Measurements from ENCODE around the gene NEDD9.

The NEDD9 gene

DNA sequence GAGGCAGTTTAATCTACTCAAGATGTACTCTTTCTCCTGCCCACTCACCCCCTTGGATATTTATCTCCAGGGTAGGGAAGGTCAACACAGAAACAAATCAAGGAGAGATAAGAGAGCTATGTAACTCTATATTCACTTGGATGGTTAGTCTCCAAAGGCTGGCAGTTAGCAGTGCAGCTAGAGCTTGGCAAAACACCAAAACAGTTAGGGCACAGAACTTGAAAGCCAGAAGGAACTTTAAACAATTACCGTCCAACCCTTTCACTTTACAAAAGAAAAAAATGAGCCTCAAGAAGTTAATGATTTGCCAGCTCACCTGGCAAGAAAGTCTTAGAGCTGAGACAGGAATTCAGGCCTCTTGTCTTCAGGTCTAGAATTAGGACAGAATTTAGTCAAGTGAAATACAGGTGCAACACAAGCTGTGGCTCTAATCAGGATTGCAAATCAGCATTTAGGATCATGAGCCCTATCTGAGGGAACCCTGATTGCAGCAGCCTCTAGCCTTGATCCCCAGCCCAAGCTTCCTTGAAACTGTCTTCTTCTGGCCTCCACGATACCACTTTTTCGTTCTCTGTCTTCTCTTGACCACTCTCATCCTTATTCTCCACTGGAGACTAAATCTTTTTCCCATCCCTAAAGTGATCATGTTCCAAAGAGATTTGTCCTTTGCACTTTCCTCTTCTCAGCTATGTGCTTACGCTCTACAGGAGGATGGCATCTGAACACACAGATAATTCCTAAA, 14.9 kb downstream of the NEDD9 start:
- Histone ChIP-seq H3K9ac (ENCODE audit: low read length) (no peak overlapping the region), H3K27me3 (ENCODE audit: control insufficient read depth, insufficient read depth, low read length) (no peaks in the 10 kb centered on the region), H3K4me3 (ENCODE audit: low read length) (peak overlapping the region; percentile 3), H3K36me3 (ENCODE audit: control insufficient read depth, insufficient read depth, low read length) (peaks cover 3% of the 10 kb centered on the region), H3K27ac (ENCODE audit: low read depth, low read length) (peak overlapping the region; percentile 18), H3K4me1 (ENCODE audit: control insufficient read depth, insufficient read depth, low read length) (peaks cover 28% of the 10 kb centered on the region)

- Histone ChIP-seq H3K36me3 (ENCODE audit: control insufficient read depth, insufficient read depth, low read length) (peaks cover 3% of the 10 kb centered on the region), H3K27me3 (ENCODE audit: control insufficient read depth, insufficient read depth, low read length) (no peaks in the 10 kb centered on the region), H3K27ac (ENCODE audit: low read depth, low read length) (peak overlapping the region; percentile 85), H3K4me1 (ENCODE audit: control insufficient read depth, insufficient read depth, low read length) (peaks cover 28% of the 10 kb centered on the region), H3K9ac (ENCODE audit: low read length) (no peak overlapping the region), H3K4me3 (ENCODE audit: low read length) (no peak overlapping the region)
These were observed 16.7 kb downstream of the NEDD9 start for GRCh38 chr6:11215773-11216172.

- H3K27ac ChIP-seq (ENCODE audit: low read depth, low read length) = peak overlapping the region; percentile 85
These were observed 17.6 kb downstream of the NEDD9 start for GRCh38 chr6:11214901-11215300.

DNA sequence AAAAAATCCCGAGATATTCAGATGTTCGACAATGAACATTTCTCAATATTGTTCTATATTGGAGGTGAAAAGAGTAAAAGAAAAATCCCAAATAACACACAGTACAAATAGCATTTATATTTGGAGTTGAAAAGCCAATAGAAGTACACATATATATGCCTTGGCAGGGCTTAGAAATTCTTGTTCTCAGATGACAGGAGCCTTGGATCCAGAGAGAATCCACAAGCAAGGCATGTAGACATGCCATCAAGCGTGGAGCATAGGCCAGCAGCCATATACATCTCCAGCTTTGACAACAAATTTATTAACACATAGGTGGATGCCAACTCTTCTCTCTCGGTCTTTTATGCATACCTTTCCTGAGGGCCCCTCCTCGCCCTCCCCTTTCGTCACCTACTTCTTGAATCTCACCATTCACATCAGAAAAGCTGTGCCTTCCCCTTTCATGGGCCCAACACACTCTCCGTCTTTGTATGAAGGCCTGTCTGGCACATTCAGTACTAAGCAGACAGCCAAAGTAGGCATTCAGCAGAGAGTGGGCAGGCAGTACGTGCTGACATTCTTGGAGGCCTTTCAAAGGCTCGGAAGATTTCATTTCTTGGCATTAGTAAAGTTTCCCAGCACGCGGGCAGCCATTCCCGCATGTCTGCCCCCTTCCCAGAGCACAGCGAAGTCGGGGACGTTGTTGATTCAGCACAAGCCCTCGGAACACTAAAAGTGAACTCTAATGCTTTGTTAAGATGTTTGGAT, 18.2 kb downstream of the NEDD9 start:
- Histone ChIP-seq H3K9ac (ENCODE audit: low read length) (no peak overlapping the region), H3K27ac (ENCODE audit: low read depth, low read length) (peak overlapping the region; percentile 85), H3K27me3 (ENCODE audit: control insufficient read depth, insufficient read depth, low read length) (no peaks in the 10 kb centered on the region), H3K4me1 (ENCODE audit: control insufficient read depth, insufficient read depth, low read length) (peaks cover 29% of the 10 kb centered on the region), H3K36me3 (ENCODE audit: control insufficient read depth, insufficient read depth, low read length) (peaks cover 6% of the 10 kb centered on the region), H3K4me3 (ENCODE audit: low read length) (no peak overlapping the region)

More at GRCh38 chr6:11214901-11215300, 17.6 kb downstream of the NEDD9 start:
- Histone ChIP-seq H3K36me3 (ENCODE audit: control insufficient read depth, insufficient read depth, low read length) (peaks cover 3% of the 10 kb centered on the region), H3K27me3 (ENCODE audit: control insufficient read depth, insufficient read depth, low read length) (no peaks in the 10 kb centered on the region), H3K4me1 (ENCODE audit: control insufficient read depth, insufficient read depth, low read length) (peaks cover 28% of the 10 kb centered on the region), H3K9ac (ENCODE audit: low read length) (no peak overlapping the region), H3K4me3 (ENCODE audit: low read length) (no peak overlapping the region)

DNA sequence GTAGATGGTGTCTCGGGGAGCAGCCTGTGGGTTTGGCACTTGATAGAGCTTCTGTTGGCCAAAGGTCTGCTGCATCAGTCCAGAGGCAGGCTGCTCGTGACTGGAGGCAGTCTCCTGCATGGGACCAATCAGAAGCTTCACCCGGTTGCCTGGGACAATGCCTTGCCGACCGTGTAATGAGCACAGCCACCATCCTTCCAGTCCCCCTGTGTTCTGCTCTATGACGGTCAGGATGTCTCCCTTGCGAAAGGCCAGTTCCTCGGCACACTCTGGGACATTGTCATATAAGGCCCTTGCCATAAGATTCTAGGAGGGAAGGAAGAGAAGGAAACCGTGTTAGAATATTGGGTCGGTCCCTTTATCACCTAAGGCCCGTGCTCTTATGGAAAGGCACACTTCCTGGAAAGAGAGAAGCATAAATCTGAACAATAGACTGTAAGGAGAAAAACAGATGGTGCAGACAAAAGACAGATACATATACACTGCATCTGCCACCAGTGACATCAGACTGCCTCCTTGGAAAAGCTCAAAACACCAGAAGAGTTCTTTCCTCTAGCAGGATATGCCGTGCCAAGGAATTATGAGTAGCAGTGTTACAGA, 18.9 kb downstream of the NEDD9 start:
- Histone ChIP-seq H3K36me3 (ENCODE audit: control insufficient read depth, insufficient read depth, low read length) (peaks cover 7% of the 10 kb centered on the region), H3K27ac (ENCODE audit: low read depth, low read length) (peak overlapping the region; percentile 85), H3K9ac (ENCODE audit: low read length) (no peak overlapping the region), H3K4me1 (ENCODE audit: control insufficient read depth, insufficient read depth, low read length) (peaks cover 30% of the 10 kb centered on the region), H3K27me3 (ENCODE audit: control insufficient read depth, insufficient read depth, low read length) (no peaks in the 10 kb centered on the region), H3K4me3 (ENCODE audit: low read length) (no peak overlapping the region)

DNA sequence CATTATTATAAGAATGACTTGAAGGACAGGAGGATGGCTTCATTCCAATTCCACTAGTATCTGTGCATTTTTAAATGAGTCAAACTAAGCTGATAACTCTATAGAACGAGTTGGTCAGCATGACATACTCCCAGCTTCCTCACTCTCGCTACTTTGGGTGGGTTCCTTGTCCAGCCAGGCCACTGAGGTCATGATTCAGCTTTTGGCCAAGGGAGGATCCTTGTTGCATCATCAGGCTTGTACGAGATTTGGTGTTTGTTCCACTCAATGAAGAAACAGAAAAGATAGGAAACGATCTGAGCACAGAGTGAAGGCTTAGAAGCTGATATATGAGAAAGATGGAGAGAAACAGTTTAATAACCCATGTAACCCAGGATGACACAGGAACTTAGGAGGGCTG, 19.8 kb downstream of the NEDD9 start:
- Histone ChIP-seq H3K4me3 (ENCODE audit: low read length) (no peak overlapping the region), H3K27me3 (ENCODE audit: control insufficient read depth, insufficient read depth, low read length) (no peaks in the 10 kb centered on the region), H3K27ac (ENCODE audit: low read depth, low read length) (peak overlapping the region; percentile 85), H3K4me1 (ENCODE audit: control insufficient read depth, insufficient read depth, low read length) (peaks cover 28% of the 10 kb centered on the region), H3K9ac (ENCODE audit: low read length) (no peak overlapping the region), H3K36me3 (ENCODE audit: control insufficient read depth, insufficient read depth, low read length) (peaks cover 7% of the 10 kb centered on the region)

DNA sequence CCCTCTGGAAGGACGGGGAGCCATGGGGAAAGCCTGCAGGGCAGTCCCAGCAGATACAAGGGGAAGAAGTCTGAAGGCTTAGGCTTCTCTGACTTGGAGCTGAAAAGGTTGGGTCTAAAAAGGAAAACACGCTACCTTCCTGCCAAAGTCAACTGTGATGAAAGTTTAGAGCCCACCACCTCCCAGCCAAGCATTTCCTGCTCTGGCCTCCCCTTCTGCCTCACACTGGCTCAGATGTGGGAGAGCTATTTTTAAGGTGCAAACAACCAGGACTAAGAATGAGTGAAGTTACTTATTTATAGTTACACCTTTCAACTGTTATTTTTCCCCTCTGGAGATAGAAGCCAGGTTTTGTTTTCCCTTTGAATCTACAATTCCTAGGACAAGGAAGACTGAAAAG, 21.2 kb downstream of the NEDD9 start:
- Histone ChIP-seq H3K4me1 (ENCODE audit: control insufficient read depth, insufficient read depth, low read length) (peaks cover 28% of the 10 kb centered on the region), H3K27ac (ENCODE audit: low read depth, low read length) (no peak overlapping the region), H3K4me3 (ENCODE audit: low read length) (no peak overlapping the region), H3K9ac (ENCODE audit: low read length) (no peak overlapping the region), H3K36me3 (ENCODE audit: control insufficient read depth, insufficient read depth, low read length) (peaks cover 7% of the 10 kb centered on the region), H3K27me3 (ENCODE audit: control insufficient read depth, insufficient read depth, low read length) (no peaks in the 10 kb centered on the region)

DNA sequence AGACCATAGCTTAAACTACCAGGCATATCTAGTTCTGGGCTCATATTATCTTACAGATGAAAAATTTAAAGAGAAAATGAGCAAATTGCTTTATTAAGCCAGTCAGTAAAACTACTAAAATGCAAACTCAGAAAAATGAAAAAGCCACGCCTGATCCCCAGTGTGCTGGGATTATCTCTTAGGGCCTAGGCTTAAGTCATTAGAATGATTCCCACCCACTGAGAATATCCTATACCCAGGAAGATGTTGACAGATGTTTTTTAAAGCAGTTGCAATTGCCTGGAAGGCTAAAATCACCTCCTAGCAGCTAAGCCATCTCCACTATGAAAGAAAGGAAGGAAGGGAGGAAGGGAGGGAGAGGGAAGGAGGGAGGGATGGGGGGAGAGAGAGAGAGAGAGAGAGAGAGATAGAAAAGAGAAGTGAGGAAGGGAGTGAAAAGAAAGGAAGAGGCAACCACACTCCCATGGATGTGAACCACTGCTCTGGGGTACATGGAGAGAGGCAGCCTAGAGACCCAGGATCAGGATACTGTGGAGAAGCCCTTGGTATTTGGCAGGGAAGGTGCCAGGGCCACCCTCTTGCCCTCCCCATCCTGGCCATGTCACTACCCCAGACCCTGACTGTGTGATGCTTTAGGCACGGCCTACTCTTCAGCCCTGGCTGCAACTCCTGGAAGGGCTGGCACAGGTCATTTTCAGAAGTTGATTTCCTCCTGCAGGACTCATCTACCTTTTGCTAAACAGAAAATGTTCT, 21.9 kb downstream of the NEDD9 start:
- H3K27ac ChIP-seq (ENCODE audit: low read depth, low read length) = no peak overlapping the region
- no peak overlapping the region for H3K9ac ChIP-seq (ENCODE audit: low read length)
- peaks cover 7% of the 10 kb centered on the region for H3K36me3 ChIP-seq (ENCODE audit: control insufficient read depth, insufficient read depth, low read length)
- H3K27me3 ChIP-seq (ENCODE audit: control insufficient read depth, insufficient read depth, low read length) = no peaks in the 10 kb centered on the region
- H3K4me3 ChIP-seq (ENCODE audit: low read length) = no peak overlapping the region
- H3K4me1 ChIP-seq (ENCODE audit: control insufficient read depth, insufficient read depth, low read length) = peaks cover 24% of the 10 kb centered on the region

GRCh38 chr6:11209906-11210305, 22.6 kb downstream of the NEDD9 start:
- H3K27ac ChIP-seq (ENCODE audit: low read depth, low read length) = no peak overlapping the region
- H3K9ac ChIP-seq (ENCODE audit: low read length) = no peak overlapping the region
- H3K4me3 ChIP-seq (ENCODE audit: low read length) = no peak overlapping the region
- peaks cover 18% of the 10 kb centered on the region for H3K4me1 ChIP-seq (ENCODE audit: control insufficient read depth, insufficient read depth, low read length)
- no peaks in the 10 kb centered on the region for H3K27me3 ChIP-seq (ENCODE audit: control insufficient read depth, insufficient read depth, low read length)
- H3K36me3 ChIP-seq (ENCODE audit: control insufficient read depth, insufficient read depth, low read length) = peaks cover 7% of the 10 kb centered on the region

DNA sequence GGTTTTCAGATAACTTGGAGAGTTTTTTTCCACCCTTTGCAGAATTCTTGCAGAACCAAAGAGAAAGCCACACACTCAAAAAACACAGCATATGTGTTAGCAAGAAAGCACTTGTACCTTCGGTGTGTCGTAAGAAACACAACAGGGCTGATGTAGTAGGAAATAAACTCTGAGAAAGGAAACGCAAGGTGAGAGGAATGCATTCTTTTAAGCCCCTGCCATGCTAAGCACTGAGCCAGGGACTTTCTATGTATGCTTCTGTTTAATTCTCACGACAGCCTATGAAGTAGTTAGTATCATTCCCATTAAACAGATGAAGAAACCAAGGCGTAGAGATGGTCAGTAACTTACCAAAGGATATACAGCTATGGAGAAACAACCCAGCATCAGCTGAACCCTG, 23.1 kb downstream of the NEDD9 start:
- no peak overlapping the region for H3K9ac ChIP-seq (ENCODE audit: low read length)
- H3K4me1 ChIP-seq (ENCODE audit: control insufficient read depth, insufficient read depth, low read length) = peaks cover 16% of the 10 kb centered on the region
- H3K4me3 ChIP-seq (ENCODE audit: low read length) = no peak overlapping the region
- H3K36me3 ChIP-seq (ENCODE audit: control insufficient read depth, insufficient read depth, low read length) = peaks cover 7% of the 10 kb centered on the region
- H3K27me3 ChIP-seq (ENCODE audit: control insufficient read depth, insufficient read depth, low read length) = no peaks in the 10 kb centered on the region
- H3K27ac ChIP-seq (ENCODE audit: low read depth, low read length) = no peak overlapping the region

DNA sequence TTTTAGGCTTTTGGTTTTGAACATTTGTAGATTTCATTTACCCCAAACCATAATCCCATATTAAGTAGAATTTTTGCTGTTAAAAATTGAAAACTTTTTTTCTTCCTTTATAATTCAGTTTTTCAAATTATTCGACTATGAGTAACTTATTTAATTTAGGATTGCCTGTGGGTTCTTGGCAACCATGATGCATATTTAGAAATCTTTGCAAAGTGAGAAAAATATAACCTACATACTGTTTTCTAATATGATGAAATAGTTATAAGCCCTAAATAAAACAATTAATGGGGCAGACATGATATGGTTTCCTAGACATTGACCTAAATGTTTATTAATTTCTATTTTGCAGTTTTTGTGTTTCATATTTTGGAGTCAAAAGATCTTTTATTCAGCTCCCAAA, 23.6 kb downstream of the NEDD9 start:
- Histone ChIP-seq H3K36me3 (ENCODE audit: control insufficient read depth, insufficient read depth, low read length) (peaks cover 7% of the 10 kb centered on the region), H3K27me3 (ENCODE audit: control insufficient read depth, insufficient read depth, low read length) (no peaks in the 10 kb centered on the region), H3K9ac (ENCODE audit: low read length) (no peak overlapping the region), H3K4me3 (ENCODE audit: low read length) (no peak overlapping the region), H3K27ac (ENCODE audit: low read depth, low read length) (no peak overlapping the region), H3K4me1 (ENCODE audit: control insufficient read depth, insufficient read depth, low read length) (peaks cover 13% of the 10 kb centered on the region)

DNA sequence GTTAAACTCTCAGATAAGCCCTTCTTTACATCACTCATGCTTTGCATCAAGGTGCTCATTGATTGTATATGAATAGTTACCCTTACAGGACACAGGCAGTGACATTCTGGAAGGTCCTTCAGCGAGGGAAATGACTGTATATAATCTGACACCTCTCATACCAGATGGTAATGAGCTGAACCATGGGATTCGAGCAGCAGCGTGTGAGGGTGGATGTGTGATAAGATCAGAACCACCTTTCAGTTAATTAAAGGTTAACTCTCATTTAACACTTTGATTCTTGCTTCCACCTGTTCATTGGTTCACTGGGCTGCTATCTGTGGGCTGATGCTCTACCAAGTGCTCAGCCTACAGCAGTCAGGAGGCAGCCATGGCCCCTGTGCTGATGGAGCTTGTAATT, 24.2 kb downstream of the NEDD9 start:
- H3K4me1 ChIP-seq (ENCODE audit: control insufficient read depth, insufficient read depth, low read length) = peaks cover 8% of the 10 kb centered on the region
- H3K27me3 ChIP-seq (ENCODE audit: control insufficient read depth, insufficient read depth, low read length) = no peaks in the 10 kb centered on the region
- H3K4me3 ChIP-seq (ENCODE audit: low read length) = no peak overlapping the region
- peaks cover 5% of the 10 kb centered on the region for H3K36me3 ChIP-seq (ENCODE audit: control insufficient read depth, insufficient read depth, low read length)
- H3K9ac ChIP-seq (ENCODE audit: low read length) = no peak overlapping the region
- H3K27ac ChIP-seq (ENCODE audit: low read depth, low read length) = no peak overlapping the region

All from rectal smooth muscle tissue (tissue), 1 donor.